Liver (tissue), 3 donors: ENCODE data around the gene PPM1L.

Source experiments
- FOXA1 ChIP-seq: IDR thresholded peaks from 2 replicates; pipeline ENCODE4 v1.6.1; 2016; ENCODE audit warnings: antibody characterized with exemption
- JUND ChIP-seq, 2 donors: IDR thresholded peaks; 2 replicates each; pipeline ENCODE4 v1.6.1; 2016; ENCODE audit warnings: antibody characterized with exemption in 2 of 2
- YY1 ChIP-seq: IDR thresholded peaks from 2 replicates; pipeline ENCODE4 v1.6.1; 2016; ENCODE audit warnings: antibody characterized with exemption, mild to moderate bottlenecking
- TF ChIP-seq, protein P1 (sequence below): fragments of 150-350 bp; IDR thresholded peaks from 2 replicates; pipeline ENCODE4 v1.5.1; 2017; ENCODE audit warnings: improper control_type of control experiment, low read depth, low read length; ENCODE audit not compliant: missing input control
- TF ChIP-seq, protein P2 (sequence below): IDR thresholded peaks from 2 replicates; pipeline ENCODE4 v1.6.1; 2016; ENCODE audit warnings: antibody characterized with exemption, mild to moderate bottlenecking
- donor health status: healthy.
- donor health status: healthy.

DNA sequence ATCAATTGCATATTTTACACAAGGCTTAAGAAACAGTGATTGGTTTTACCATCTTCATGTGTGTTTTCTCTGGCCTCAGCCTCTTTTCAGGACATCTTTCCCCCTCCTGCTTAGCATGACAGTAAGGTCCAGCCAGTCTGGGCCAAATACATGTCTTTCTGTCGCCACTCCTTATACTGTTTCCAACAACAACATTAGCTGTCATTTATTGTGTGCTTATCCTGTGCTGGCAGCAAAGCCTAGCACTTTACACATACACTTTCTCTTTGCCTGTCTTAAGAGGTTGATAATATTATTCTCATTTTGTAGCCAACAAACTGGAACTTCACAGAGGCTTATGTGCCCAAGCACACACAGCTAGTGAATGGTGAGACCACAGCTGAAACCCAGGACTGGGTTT is 311.3 kb downstream of the PPM1L start:
- TF ChIP-seq JUND (IDR thresholded peaks at IDR 0.05) (no peak), YY1 (no peak), FOXA1 (no peak)
- TF ChIP-seq, protein P1, sequence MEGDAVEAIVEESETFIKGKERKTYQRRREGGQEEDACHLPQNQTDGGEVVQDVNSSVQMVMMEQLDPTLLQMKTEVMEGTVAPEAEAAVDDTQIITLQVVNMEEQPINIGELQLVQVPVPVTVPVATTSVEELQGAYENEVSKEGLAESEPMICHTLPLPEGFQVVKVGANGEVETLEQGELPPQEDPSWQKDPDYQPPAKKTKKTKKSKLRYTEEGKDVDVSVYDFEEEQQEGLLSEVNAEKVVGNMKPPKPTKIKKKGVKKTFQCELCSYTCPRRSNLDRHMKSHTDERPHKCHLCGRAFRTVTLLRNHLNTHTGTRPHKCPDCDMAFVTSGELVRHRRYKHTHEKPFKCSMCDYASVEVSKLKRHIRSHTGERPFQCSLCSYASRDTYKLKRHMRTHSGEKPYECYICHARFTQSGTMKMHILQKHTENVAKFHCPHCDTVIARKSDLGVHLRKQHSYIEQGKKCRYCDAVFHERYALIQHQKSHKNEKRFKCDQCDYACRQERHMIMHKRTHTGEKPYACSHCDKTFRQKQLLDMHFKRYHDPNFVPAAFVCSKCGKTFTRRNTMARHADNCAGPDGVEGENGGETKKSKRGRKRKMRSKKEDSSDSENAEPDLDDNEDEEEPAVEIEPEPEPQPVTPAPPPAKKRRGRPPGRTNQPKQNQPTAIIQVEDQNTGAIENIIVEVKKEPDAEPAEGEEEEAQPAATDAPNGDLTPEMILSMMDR = no peak
- TF ChIP-seq, protein P2, sequence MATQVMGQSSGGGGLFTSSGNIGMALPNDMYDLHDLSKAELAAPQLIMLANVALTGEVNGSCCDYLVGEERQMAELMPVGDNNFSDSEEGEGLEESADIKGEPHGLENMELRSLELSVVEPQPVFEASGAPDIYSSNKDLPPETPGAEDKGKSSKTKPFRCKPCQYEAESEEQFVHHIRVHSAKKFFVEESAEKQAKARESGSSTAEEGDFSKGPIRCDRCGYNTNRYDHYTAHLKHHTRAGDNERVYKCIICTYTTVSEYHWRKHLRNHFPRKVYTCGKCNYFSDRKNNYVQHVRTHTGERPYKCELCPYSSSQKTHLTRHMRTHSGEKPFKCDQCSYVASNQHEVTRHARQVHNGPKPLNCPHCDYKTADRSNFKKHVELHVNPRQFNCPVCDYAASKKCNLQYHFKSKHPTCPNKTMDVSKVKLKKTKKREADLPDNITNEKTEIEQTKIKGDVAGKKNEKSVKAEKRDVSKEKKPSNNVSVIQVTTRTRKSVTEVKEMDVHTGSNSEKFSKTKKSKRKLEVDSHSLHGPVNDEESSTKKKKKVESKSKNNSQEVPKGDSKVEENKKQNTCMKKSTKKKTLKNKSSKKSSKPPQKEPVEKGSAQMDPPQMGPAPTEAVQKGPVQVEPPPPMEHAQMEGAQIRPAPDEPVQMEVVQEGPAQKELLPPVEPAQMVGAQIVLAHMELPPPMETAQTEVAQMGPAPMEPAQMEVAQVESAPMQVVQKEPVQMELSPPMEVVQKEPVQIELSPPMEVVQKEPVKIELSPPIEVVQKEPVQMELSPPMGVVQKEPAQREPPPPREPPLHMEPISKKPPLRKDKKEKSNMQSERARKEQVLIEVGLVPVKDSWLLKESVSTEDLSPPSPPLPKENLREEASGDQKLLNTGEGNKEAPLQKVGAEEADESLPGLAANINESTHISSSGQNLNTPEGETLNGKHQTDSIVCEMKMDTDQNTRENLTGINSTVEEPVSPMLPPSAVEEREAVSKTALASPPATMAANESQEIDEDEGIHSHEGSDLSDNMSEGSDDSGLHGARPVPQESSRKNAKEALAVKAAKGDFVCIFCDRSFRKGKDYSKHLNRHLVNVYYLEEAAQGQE = no peak
